HL-60 (cell line): ENCODE measurements around the gene OR2T12.

Experiments
- DNase-seq, 2 experiments: peaks; one replicate each; pipeline ENCODE4 v3.0.0-alpha.2; 2010 to 2020; ENCODE audit warnings: low read depth in 1 of 2, low spot score in 1 of 2
- H3K27ac ChIP-seq: fragments of 250-450 bp; sonication (Bioruptor Pico); replicated peaks from 2 replicates; pipeline ENCODE4 v1.5.1; 2020; ENCODE audit warnings: mild to moderate bottlenecking, moderate library complexity
- H3K27me3 ChIP-seq: fragments of 250-450 bp; sonication (Bioruptor Pico); 2 replicates; pipeline ENCODE4 v1.5.1; 2021; ENCODE audit warnings: mild to moderate bottlenecking, moderate library complexity; ENCODE audit not compliant: insufficient read depth, poor library complexity, severe bottlenecking
- H3K4me3 ChIP-seq: replicated peaks from 2 replicates; pipeline ENCODE4 v1.5.1; 2011; ENCODE audit warnings: mild to moderate bottlenecking, control low read depth, low read length; ENCODE audit not compliant: insufficient read depth
- GABPA ChIP-seq: IDR thresholded peaks from 2 replicates; pipeline ENCODE4 v1.6.1; 2012; ENCODE audit warnings: low read depth
- POLR2AphosphoS5 ChIP-seq: IDR thresholded peaks from 2 replicates; pipeline ENCODE4 v1.6.1; 2012; ENCODE audit warnings: low read depth
- SPI1 ChIP-seq: IDR thresholded peaks from 2 replicates; pipeline ENCODE4 v1.6.1; 2012; ENCODE audit warnings: low read depth, mild to moderate bottlenecking, borderline replicate concordance
- long read RNA-seq: library from polyadenylated mRNA; unstranded; transcript quantifications from one replicate; pipeline ENCODE4 v2.0.0, GENCODE V29; 2020
- TF ChIP-seq, protein P1 (sequence below): IDR thresholded peaks from one replicate; pipeline ENCODE4 v1.5.1; 2011; ENCODE audit warnings: low read length, control low read depth, inconsistent platforms; ENCODE audit not compliant: insufficient read depth
- TF ChIP-seq, protein P2 (sequence below): IDR thresholded peaks from 2 replicates; pipeline ENCODE4 v1.6.1; 2012; ENCODE audit warnings: low read depth; ENCODE audit not compliant: insufficient replicate concordance

Gene OR2T12, protein sequence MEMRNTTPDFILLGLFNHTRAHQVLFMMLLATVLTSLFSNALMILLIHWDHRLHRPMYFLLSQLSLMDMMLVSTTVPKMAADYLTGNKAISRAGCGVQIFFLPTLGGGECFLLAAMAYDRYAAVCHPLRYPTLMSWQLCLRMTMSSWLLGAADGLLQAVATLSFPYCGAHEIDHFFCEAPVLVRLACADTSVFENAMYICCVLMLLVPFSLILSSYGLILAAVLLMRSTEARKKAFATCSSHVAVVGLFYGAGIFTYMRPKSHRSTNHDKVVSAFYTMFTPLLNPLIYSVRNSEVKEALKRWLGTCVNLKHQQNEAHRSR
- long read RNA-seq, partial matches to known transcripts, result 0 of 1 reads
- long read RNA-seq, other reads (novel, unspliced or antisense), result 1 of 1 reads

DNA sequence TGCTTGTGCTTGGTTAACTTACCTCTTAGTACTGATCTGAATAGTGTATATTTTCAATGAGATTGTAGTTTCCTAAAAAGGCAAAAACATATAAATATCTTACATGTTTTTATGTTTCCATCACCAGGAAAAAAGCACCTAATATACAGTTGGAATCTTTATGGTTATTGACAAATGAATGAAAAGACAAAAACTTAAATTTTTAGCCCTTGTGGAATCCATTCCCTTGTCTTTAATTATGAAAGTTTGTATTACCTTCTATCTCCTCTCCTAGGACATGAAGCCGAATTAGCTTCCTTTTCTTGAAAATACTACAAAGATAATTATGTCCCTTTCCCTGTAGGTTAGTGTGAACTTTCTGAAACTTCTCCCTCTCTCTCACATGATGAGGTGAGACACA is at the start of gene OR2T12:
OR2T12 (minus strand) TSS at position 101 of the 400 bp plus-strand sequence. CDS start 7,846 bp downstream, outside the sequence.
- no peak within 1 kb of the TSS for H3K27ac ChIP-seq
- TF ChIP-seq, protein P1, sequence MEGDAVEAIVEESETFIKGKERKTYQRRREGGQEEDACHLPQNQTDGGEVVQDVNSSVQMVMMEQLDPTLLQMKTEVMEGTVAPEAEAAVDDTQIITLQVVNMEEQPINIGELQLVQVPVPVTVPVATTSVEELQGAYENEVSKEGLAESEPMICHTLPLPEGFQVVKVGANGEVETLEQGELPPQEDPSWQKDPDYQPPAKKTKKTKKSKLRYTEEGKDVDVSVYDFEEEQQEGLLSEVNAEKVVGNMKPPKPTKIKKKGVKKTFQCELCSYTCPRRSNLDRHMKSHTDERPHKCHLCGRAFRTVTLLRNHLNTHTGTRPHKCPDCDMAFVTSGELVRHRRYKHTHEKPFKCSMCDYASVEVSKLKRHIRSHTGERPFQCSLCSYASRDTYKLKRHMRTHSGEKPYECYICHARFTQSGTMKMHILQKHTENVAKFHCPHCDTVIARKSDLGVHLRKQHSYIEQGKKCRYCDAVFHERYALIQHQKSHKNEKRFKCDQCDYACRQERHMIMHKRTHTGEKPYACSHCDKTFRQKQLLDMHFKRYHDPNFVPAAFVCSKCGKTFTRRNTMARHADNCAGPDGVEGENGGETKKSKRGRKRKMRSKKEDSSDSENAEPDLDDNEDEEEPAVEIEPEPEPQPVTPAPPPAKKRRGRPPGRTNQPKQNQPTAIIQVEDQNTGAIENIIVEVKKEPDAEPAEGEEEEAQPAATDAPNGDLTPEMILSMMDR, result no peak
- TF ChIP-seq, protein P2, sequence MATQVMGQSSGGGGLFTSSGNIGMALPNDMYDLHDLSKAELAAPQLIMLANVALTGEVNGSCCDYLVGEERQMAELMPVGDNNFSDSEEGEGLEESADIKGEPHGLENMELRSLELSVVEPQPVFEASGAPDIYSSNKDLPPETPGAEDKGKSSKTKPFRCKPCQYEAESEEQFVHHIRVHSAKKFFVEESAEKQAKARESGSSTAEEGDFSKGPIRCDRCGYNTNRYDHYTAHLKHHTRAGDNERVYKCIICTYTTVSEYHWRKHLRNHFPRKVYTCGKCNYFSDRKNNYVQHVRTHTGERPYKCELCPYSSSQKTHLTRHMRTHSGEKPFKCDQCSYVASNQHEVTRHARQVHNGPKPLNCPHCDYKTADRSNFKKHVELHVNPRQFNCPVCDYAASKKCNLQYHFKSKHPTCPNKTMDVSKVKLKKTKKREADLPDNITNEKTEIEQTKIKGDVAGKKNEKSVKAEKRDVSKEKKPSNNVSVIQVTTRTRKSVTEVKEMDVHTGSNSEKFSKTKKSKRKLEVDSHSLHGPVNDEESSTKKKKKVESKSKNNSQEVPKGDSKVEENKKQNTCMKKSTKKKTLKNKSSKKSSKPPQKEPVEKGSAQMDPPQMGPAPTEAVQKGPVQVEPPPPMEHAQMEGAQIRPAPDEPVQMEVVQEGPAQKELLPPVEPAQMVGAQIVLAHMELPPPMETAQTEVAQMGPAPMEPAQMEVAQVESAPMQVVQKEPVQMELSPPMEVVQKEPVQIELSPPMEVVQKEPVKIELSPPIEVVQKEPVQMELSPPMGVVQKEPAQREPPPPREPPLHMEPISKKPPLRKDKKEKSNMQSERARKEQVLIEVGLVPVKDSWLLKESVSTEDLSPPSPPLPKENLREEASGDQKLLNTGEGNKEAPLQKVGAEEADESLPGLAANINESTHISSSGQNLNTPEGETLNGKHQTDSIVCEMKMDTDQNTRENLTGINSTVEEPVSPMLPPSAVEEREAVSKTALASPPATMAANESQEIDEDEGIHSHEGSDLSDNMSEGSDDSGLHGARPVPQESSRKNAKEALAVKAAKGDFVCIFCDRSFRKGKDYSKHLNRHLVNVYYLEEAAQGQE, result no peak
- TF ChIP-seq GABPA (no peak), POLR2AphosphoS5 (no peak), SPI1 (no peak)

DNA sequence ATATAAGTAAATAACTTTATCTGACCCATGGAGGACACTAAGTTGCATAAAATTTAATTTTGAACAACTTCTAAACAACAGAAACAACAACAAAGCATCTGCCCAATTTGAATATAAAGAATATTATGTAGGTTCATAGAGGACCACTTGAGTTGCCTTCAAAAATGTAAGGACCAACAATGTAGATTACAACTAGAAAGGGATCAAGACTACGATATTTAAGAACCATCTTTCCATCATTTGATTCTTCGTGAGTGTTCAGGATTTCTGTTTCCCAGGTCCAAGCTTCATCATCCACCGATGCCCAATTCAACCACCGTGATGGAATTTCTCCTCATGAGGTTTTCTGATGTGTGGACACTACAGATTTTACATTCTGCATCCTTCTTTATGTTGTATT is 45.3 kb upstream of the OR2T12 start, which contains the start of gene OR14C36:
OR14C36 (plus strand) TSS at position 301 of the 400 bp plus-strand sequence; CDS start at position 301, 0 bp downstream.
- Histone ChIP-seq H3K27ac (no peak within 1 kb of the TSS), H3K27me3 (no peaks in the 10 kb centered on the region), H3K4me3 (no peak within 1 kb of the TSS)
- no peak for TF ChIP-seq POLR2AphosphoS5
- no peak for TF ChIP-seq SPI1
- TF ChIP-seq GABPA, result no peak
- no peak for DNase-seq

More for the DNA sequence above, at the start of gene OR2T12:
- Histone ChIP-seq H3K27me3 (no peaks in the 10 kb centered on the region), H3K4me3 (no peak within 1 kb of the TSS)
- DNase-seq, result no peak

DNA sequence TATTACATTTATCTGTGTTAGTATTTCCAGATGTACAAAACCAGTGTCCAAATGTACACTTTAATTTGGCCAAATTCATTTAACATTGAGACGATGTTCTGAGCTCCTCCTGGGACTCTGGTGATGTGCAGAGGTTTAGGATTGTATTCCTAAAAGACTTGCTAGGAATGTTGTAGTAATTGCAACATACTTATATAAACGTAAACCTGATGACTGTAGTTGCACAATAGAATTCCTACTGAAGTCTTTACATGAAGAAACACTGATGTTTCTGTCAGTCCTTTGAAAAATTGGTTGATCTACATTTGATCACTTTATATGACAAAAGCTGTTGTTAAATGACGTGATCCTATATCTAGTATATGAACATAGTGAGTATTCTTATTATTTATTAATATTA is 40.2 kb upstream of the OR2T12 start:
- Histone ChIP-seq H3K27ac (no peak overlapping the region), H3K4me3 (no peak overlapping the region), H3K27me3 (no peaks in the 10 kb centered on the region)
- DNase-seq, result no peak
- TF ChIP-seq POLR2AphosphoS5, result no peak
- TF ChIP-seq, protein P2, result no peak
- TF ChIP-seq GABPA, result no peak
- TF ChIP-seq SPI1, result no peak
- TF ChIP-seq, protein P1, result no peak

DNA sequence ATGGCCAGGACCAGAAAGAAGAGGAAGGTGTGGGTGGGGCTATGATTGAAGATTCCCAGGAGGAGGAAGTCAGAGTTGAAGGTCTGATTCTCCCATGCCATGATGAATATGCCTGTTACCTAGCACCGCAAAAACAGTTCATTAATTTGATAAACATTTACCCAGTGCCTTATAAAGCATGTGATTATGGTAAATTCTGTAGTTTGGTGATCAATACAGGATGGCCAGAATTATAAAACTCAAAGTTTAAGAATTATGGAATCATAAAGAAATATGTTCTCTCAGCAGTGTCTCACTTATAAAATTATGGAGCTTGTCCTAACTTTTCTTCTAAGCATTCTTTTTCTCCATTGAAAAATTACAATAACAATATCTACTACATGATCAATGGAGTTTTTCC is 21.2 kb upstream of the OR2T12 start, which contains the start of gene OR2M7:
OR2M7 (minus strand) TSS at position 101 of the 400 bp plus-strand sequence; CDS start at position 101, 0 bp downstream.
- Histone ChIP-seq H3K27ac (no peak within 1 kb of the TSS), H3K4me3 (no peak within 1 kb of the TSS), H3K27me3 (no peaks in the 10 kb centered on the region)
- no peak for TF ChIP-seq GABPA
- TF ChIP-seq SPI1, result no peak
- TF ChIP-seq, protein P1, result no peak
- TF ChIP-seq, protein P2, result no peak
- no peak for TF ChIP-seq POLR2AphosphoS5
- DNase-seq, result no peak
